ENCODE data around the gene KRTAP20-1. TPM values are rescaled to one million over a fixed set of nuclear protein-coding genes. Genes with fewer than 3 reads are reported as not detected.

The KRTAP20-1 gene
- total RNA-seq, 1 experiment from 2014 or later = not detected

DNA sequence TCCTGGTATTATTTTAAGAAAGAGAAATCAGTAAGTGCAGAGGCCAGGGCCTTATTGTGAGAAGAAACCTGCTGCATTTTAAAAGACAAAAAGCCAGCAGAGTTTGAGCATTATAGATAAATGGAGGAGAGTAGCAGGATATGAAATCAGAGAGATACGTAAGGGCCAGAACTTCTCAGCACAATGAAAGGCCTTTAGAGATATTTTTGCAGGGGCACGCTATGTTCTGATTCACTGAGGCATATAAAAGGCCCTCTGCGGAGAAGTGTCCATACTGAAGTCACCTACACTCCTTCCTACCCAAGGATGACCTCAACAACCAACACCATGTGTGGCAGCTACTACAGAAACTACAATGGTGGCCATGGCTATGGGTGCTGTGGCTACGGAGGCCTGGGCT is 24.1 kb upstream of the KRTAP20-1 start, which contains the start of gene KRTAP6-3 (continued):
- TF ChIP-seq, protein P1, sequence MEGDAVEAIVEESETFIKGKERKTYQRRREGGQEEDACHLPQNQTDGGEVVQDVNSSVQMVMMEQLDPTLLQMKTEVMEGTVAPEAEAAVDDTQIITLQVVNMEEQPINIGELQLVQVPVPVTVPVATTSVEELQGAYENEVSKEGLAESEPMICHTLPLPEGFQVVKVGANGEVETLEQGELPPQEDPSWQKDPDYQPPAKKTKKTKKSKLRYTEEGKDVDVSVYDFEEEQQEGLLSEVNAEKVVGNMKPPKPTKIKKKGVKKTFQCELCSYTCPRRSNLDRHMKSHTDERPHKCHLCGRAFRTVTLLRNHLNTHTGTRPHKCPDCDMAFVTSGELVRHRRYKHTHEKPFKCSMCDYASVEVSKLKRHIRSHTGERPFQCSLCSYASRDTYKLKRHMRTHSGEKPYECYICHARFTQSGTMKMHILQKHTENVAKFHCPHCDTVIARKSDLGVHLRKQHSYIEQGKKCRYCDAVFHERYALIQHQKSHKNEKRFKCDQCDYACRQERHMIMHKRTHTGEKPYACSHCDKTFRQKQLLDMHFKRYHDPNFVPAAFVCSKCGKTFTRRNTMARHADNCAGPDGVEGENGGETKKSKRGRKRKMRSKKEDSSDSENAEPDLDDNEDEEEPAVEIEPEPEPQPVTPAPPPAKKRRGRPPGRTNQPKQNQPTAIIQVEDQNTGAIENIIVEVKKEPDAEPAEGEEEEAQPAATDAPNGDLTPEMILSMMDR (IDR thresholded peaks at IDR 0.05) = no peak
- TF ChIP-seq NR3C1 (CRISPR knock-in tag; conservative IDR thresholded peaks at IDR 0.05; ENCODE audit: low read depth) (no peak), JUN (CRISPR knock-in tag; IDR thresholded peaks at IDR 0.05) (no peak), ZNF317 (CRISPR knock-in tag; IDR thresholded peaks at IDR 0.05; ENCODE audit: borderline replicate concordance, low read depth) (no peak), ETV6 (CRISPR knock-in tag; IDR thresholded peaks at IDR 0.05) (no peak), ESRRA (CRISPR knock-in tag; IDR thresholded peaks at IDR 0.05; ENCODE audit: borderline replicate concordance) (no peak), EMX1 (CRISPR knock-in tag; IDR thresholded peaks at IDR 0.05) (no peak)
- TF ChIP-seq, protein P2, sequence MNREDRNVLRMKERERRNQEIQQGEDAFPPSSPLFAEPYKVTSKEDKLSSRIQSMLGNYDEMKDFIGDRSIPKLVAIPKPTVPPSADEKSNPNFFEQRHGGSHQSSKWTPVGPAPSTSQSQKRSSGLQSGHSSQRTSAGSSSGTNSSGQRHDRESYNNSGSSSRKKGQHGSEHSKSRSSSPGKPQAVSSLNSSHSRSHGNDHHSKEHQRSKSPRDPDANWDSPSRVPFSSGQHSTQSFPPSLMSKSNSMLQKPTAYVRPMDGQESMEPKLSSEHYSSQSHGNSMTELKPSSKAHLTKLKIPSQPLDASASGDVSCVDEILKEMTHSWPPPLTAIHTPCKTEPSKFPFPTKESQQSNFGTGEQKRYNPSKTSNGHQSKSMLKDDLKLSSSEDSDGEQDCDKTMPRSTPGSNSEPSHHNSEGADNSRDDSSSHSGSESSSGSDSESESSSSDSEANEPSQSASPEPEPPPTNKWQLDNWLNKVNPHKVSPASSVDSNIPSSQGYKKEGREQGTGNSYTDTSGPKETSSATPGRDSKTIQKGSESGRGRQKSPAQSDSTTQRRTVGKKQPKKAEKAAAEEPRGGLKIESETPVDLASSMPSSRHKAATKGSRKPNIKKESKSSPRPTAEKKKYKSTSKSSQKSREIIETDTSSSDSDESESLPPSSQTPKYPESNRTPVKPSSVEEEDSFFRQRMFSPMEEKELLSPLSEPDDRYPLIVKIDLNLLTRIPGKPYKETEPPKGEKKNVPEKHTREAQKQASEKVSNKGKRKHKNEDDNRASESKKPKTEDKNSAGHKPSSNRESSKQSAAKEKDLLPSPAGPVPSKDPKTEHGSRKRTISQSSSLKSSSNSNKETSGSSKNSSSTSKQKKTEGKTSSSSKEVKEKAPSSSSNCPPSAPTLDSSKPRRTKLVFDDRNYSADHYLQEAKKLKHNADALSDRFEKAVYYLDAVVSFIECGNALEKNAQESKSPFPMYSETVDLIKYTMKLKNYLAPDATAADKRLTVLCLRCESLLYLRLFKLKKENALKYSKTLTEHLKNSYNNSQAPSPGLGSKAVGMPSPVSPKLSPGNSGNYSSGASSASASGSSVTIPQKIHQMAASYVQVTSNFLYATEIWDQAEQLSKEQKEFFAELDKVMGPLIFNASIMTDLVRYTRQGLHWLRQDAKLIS (CRISPR knock-in tag; IDR thresholded peaks at IDR 0.05; ENCODE audit: borderline replicate concordance) = no peak
- TF ChIP-seq, protein P3, sequence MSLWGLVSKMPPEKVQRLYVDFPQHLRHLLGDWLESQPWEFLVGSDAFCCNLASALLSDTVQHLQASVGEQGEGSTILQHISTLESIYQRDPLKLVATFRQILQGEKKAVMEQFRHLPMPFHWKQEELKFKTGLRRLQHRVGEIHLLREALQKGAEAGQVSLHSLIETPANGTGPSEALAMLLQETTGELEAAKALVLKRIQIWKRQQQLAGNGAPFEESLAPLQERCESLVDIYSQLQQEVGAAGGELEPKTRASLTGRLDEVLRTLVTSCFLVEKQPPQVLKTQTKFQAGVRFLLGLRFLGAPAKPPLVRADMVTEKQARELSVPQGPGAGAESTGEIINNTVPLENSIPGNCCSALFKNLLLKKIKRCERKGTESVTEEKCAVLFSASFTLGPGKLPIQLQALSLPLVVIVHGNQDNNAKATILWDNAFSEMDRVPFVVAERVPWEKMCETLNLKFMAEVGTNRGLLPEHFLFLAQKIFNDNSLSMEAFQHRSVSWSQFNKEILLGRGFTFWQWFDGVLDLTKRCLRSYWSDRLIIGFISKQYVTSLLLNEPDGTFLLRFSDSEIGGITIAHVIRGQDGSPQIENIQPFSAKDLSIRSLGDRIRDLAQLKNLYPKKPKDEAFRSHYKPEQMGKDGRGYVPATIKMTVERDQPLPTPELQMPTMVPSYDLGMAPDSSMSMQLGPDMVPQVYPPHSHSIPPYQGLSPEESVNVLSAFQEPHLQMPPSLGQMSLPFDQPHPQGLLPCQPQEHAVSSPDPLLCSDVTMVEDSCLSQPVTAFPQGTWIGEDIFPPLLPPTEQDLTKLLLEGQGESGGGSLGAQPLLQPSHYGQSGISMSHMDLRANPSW (CRISPR knock-in tag; conservative IDR thresholded peaks at IDR 0.05; ENCODE audit: low read depth) = no peak

GRCh38 chr21:30598802-30599201 is 17.4 kb upstream of the KRTAP20-1 start, which contains the start of gene KRTAP6-2:
KRTAP6-2 (minus strand) TSS chr21:30598902; CDS start chr21:30598874, 28 bp downstream.
- CTCF ChIA-PET = no interaction called here
- no peak within 1 kb of the TSS for H3K27ac Mint-ChIP-seq
- TF ChIP-seq, protein P4, sequence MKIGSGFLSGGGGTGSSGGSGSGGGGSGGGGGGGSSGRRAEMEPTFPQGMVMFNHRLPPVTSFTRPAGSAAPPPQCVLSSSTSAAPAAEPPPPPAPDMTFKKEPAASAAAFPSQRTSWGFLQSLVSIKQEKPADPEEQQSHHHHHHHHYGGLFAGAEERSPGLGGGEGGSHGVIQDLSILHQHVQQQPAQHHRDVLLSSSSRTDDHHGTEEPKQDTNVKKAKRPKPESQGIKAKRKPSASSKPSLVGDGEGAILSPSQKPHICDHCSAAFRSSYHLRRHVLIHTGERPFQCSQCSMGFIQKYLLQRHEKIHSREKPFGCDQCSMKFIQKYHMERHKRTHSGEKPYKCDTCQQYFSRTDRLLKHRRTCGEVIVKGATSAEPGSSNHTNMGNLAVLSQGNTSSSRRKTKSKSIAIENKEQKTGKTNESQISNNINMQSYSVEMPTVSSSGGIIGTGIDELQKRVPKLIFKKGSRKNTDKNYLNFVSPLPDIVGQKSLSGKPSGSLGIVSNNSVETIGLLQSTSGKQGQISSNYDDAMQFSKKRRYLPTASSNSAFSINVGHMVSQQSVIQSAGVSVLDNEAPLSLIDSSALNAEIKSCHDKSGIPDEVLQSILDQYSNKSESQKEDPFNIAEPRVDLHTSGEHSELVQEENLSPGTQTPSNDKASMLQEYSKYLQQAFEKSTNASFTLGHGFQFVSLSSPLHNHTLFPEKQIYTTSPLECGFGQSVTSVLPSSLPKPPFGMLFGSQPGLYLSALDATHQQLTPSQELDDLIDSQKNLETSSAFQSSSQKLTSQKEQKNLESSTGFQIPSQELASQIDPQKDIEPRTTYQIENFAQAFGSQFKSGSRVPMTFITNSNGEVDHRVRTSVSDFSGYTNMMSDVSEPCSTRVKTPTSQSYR (CRISPR knock-in tag; IDR thresholded peaks at IDR 0.05) = no peak
- TF ChIP-seq, protein P5, sequence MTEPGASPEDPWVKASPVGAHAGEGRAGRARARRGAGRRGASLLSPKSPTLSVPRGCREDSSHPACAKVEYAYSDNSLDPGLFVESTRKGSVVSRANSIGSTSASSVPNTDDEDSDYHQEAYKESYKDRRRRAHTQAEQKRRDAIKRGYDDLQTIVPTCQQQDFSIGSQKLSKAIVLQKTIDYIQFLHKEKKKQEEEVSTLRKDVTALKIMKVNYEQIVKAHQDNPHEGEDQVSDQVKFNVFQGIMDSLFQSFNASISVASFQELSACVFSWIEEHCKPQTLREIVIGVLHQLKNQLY (CRISPR knock-in tag; IDR thresholded peaks at IDR 0.05) = no peak
- TF ChIP-seq, protein P6, sequence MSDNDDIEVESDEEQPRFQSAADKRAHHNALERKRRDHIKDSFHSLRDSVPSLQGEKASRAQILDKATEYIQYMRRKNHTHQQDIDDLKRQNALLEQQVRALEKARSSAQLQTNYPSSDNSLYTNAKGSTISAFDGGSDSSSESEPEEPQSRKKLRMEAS (CRISPR knock-in tag; IDR thresholded peaks at IDR 0.05) = no peak
- no peak for TF ChIP-seq SMAD3 (CRISPR knock-in tag; IDR thresholded peaks at IDR 0.05; ENCODE audit: borderline replicate concordance)
- no peak for TF ChIP-seq MXD4 (CRISPR knock-in tag; IDR thresholded peaks at IDR 0.05; ENCODE audit: borderline replicate concordance)
- TF ChIP-seq ZNF317 (CRISPR knock-in tag; IDR thresholded peaks at IDR 0.05; ENCODE audit: borderline replicate concordance, low read depth) = no peak
- TF ChIP-seq PREB (CRISPR knock-in tag; IDR thresholded peaks at IDR 0.05; ENCODE audit: borderline replicate concordance) = no peak
- no peak for TF ChIP-seq GTF2I (CRISPR knock-in tag; conservative IDR thresholded peaks at IDR 0.05)
- no peak for TF ChIP-seq OVOL2 (CRISPR knock-in tag; IDR thresholded peaks at IDR 0.05; ENCODE audit: borderline replicate concordance)
- no peak for TF ChIP-seq ZNF219 (CRISPR knock-in tag; IDR thresholded peaks at IDR 0.05; ENCODE audit: borderline replicate concordance)
- no peak for TF ChIP-seq CBFB (CRISPR knock-in tag; IDR thresholded peaks at IDR 0.05; ENCODE audit: low read depth)
- no peak for TF ChIP-seq ATF3 (CRISPR knock-in tag; conservative IDR thresholded peaks at IDR 0.05)
- no peak for TF ChIP-seq NR2C2 (CRISPR knock-in tag; IDR thresholded peaks at IDR 0.05)
- TF ChIP-seq, protein P7, sequence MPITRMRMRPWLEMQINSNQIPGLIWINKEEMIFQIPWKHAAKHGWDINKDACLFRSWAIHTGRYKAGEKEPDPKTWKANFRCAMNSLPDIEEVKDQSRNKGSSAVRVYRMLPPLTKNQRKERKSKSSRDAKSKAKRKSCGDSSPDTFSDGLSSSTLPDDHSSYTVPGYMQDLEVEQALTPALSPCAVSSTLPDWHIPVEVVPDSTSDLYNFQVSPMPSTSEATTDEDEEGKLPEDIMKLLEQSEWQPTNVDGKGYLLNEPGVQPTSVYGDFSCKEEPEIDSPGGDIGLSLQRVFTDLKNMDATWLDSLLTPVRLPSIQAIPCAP (CRISPR knock-in tag; IDR thresholded peaks at IDR 0.05) = no peak
- no peak for TF ChIP-seq SMAD4 (CRISPR knock-in tag; IDR thresholded peaks at IDR 0.05)
- ATAC-seq = no peak
- no peaks in the 10 kb centered on the region for H3K9me3 Mint-ChIP-seq
- POLR2A ChIA-PET = no interaction called here
- H3K27me3 Mint-ChIP-seq (ENCODE audit: low read depth) = no peaks in the 10 kb centered on the region
- no peaks in the 10 kb centered on the region for H3K36me3 Mint-ChIP-seq
- H3K4me3 Mint-ChIP-seq = no peak within 1 kb of the TSS
- no peak for DNase-seq (ENCODE audit: low spot score)
- no peaks in the 10 kb centered on the region for H3K4me1 Mint-ChIP-seq

Data from WTC11 (cell line).